Measurements from ENCODE around the gene CACNA2D1. TPM values are rescaled to one million over a fixed set of nuclear protein-coding genes. Genes with fewer than 3 reads are reported as not detected.

CACNA2D1 gene
- total and polyA plus RNA-seq, 4 donors, result 1.1 to 33.4 (median 6.5) TPM

DNA sequence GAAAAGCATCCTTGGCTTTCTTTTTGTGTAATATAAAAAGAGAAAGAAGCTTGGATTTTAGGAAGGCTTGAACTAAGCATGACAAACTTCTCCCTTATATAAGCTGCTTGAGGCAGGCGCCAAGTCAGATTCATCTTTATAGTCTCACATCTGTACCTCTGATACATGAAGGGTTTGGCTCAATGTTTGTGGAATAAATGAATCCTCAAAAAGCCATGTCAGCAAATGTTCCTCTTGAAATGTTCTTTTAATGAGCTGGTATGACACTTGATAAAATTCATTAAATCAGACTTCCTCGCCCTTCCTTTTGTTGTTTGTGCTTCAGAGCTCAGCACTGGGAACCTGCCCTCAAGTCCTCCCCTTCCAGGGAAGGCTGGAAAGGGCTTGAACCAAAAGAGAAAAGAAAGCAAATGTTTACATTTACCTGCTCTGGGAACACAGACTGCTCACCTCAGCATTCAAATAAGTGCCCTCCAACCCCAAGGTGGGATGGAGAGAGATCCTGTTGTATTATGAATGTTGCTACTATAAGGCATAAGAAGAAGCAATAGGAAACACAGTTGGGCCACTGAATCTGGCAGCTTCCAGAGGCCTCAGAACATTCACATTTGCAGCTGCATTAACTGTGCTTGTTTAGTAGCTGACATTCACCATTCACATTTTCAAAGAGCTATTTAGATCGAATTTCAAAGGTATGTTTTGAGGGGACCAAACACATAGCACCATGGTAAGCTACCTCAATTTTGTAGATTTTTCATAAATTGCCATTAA lies 212.6 kb downstream of the CACNA2D1 start:
- Histone ChIP-seq H3K27ac (ENCODE audit: low read depth in 1 of 2, low read length in 1 of 2) (no peak overlapping the region), H3K4me1 (ENCODE audit: control insufficient read depth in 5 of 5, insufficient read depth in 5 of 5, low read length in 5 of 5) (peaks cover 0 to 5% (median 2%) of the 10 kb centered on the region in 5 donors), H3K36me3 (ENCODE audit: control insufficient read depth in 4 of 4, insufficient read depth in 4 of 4, low read length in 4 of 4) (no peaks in the 10 kb centered on the region), H3K9ac (ENCODE audit: insufficient read depth in 1 of 2, low read length in 2 of 2) (no peak overlapping the region), H3K9me3 (ENCODE audit: control insufficient read depth in 4 of 4, insufficient read depth in 3 of 4, low read length in 3 of 4) (no peaks in the 10 kb centered on the region), H3K4me3 (no peak overlapping the region), H3K27me3 (ENCODE audit: control insufficient read depth in 3 of 3, insufficient read depth in 3 of 3, low read length in 2 of 3) (no peaks in the 10 kb centered on the region)
- peak in 2 of 3 donors; percentile 10 to 26 for DNase-seq
- ATAC-seq (ENCODE audit: insufficient read depth, low FRiP score), result no peak
- TF ChIP-seq CTCF (IDR thresholded peaks at IDR 0.05; ENCODE audit: control extremely low read depth, extremely low read depth), result no peak
- WGBS, 2 donors, result 79 to 83% methylated on average over 3 of the region's 3 CpGs

GRCh38 chr7:82229164-82229563 lies 214.4 kb downstream of the CACNA2D1 start:
- DNase-seq, result no peak
- H3K36me3 ChIP-seq (ENCODE audit: control insufficient read depth in 4 of 4, insufficient read depth in 4 of 4, low read length in 4 of 4), result no peaks in the 10 kb centered on the region
- H3K4me3 ChIP-seq, result no peak overlapping the region
- H3K9ac ChIP-seq (ENCODE audit: insufficient read depth in 1 of 2, low read length in 2 of 2), result no peak overlapping the region
- no peak for TF ChIP-seq CTCF (IDR thresholded peaks at IDR 0.05; ENCODE audit: control extremely low read depth, extremely low read depth)
- H3K27me3 ChIP-seq (ENCODE audit: control insufficient read depth in 3 of 3, insufficient read depth in 3 of 3, low read length in 2 of 3), result no peaks in the 10 kb centered on the region
- H3K4me1 ChIP-seq (ENCODE audit: control insufficient read depth in 5 of 5, insufficient read depth in 5 of 5, low read length in 5 of 5), result peaks cover 0 to 5% (median 2%) of the 10 kb centered on the region in 5 donors
- H3K27ac ChIP-seq (ENCODE audit: low read depth in 1 of 2, low read length in 1 of 2), result no peak overlapping the region
- H3K9me3 ChIP-seq (ENCODE audit: control insufficient read depth in 4 of 4, insufficient read depth in 3 of 4, low read length in 3 of 4), result no peaks in the 10 kb centered on the region
- 85 to 93% methylated on average over 2 of the region's 2 CpGs for WGBS, 2 donors
- ATAC-seq (ENCODE audit: insufficient read depth, low FRiP score), result no peak

DNA sequence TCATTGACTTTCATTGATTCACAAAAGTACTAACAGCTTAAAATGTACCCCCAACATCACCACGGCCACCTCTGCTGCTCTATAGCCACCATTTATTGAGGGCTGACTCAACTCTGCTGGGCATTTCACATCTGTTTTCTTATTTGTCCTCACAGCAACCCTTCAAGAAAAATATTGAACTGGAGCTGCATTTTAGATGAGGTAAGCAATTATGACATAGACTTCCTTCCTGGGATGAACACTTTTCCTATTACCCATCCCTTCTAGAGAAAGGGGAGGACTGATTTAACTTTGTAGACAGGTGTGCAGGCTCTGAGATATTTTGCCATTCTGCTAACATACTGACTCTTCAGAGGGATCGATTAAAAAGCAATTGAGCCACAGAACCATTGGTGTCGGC lies 217.4 kb downstream of the CACNA2D1 start:
- Histone ChIP-seq H3K36me3 (ENCODE audit: control insufficient read depth in 4 of 4, insufficient read depth in 4 of 4, low read length in 4 of 4) (no peaks in the 10 kb centered on the region), H3K27ac (ENCODE audit: low read depth in 1 of 2, low read length in 1 of 2) (no peak overlapping the region), H3K9ac (ENCODE audit: insufficient read depth in 1 of 2, low read length in 2 of 2) (no peak overlapping the region), H3K27me3 (ENCODE audit: control insufficient read depth in 3 of 3, insufficient read depth in 3 of 3, low read length in 2 of 3) (no peaks in the 10 kb centered on the region), H3K4me1 (ENCODE audit: control insufficient read depth in 5 of 5, insufficient read depth in 5 of 5, low read length in 5 of 5) (peaks cover 0 to 5% (median 2%) of the 10 kb centered on the region in 5 donors), H3K4me3 (no peak overlapping the region), H3K9me3 (ENCODE audit: control insufficient read depth in 4 of 4, insufficient read depth in 3 of 4, low read length in 3 of 4) (no peaks in the 10 kb centered on the region)
- TF ChIP-seq CTCF (IDR thresholded peaks at IDR 0.05; ENCODE audit: control extremely low read depth, extremely low read depth), result no peak
- 92 to 95% methylated on average over 3 of the region's 3 CpGs for WGBS, 2 donors
- DNase-seq (no peak), ATAC-seq (ENCODE audit: insufficient read depth, low FRiP score) (no peak)

All from lung (tissue), 12 donors.